NK-92 treated with Interleukin-12 subunit alpha and Interleukin-12 subunit beta, amount 100 ng/mL, for 24 hours (cell line): Measurements from ENCODE around the gene PRG3.

Source experiments
- DNase-seq: peaks from one replicate; lab custom pipeline; 2025; lab: John Stamatoyannopoulos, UW

PRG3 gene, protein sequence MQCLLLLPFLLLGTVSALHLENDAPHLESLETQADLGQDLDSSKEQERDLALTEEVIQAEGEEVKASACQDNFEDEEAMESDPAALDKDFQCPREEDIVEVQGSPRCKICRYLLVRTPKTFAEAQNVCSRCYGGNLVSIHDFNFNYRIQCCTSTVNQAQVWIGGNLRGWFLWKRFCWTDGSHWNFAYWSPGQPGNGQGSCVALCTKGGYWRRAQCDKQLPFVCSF

DNA sequence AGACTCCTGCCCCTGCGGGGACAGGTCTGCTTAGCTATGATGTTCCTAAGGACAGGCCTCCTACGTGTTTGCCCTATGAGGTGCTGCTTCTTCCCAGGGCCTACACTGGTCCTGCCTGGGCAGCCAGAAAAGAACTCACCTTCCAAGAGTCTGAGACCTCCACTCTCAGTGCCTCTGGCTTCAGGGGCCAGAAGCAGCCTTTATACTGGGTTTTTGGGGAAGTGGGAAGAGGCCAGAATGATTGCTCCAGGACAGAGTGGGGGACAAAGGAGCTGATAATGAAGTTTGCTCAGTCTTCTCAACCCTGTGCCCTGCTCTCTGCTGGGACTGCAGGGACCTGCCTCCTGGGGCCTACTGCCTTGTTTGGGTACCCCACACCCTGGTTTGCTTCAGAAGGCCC is at the start of gene PRG3:
Gene PRG3, minus strand, starts transcription at position 176 of the 400 bp plus-strand sequence. CDS start 442 bp downstream, outside the sequence.
- no peak for DNase-seq

DNA sequence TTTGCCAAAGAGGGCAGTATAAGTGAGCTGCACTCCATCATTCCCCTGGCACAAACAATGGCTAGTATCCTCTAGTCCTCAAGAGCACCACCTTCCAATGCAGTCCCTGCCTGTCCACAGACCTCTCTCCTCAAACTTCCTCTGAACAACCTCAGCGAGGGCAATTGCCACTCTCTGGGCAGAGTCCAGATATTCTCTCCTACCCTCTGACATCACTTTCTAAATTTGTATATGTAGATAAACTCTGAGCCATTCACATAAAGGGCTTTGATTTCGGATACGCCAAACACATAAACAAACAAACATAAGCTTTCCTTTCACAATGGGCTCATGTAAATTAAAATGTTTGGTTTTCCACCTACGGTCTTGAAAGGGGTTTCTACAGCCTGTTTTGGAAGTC is 49.0 kb upstream of the PRG3 start:
- no peak for DNase-seq

DNA sequence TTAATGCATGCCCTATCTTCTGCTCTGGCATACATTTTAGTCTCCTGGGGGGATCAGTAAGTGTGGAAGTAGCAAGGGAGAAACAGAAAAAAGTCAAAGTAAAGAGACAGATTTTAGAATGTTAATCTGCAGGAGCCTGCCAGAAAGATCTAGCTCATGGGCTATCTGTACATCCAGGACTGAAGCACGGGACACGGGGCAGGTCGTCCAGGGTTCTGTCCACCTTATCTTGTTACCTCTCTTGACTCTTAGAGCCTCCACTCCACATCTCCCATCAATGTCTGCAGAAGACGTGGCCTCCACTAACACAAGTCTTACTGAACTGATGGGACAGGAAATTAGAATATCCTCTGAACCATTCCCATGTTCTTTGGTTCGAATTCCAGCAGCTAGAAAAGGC is 47.7 kb upstream of the PRG3 start:
- no peak for DNase-seq

DNA sequence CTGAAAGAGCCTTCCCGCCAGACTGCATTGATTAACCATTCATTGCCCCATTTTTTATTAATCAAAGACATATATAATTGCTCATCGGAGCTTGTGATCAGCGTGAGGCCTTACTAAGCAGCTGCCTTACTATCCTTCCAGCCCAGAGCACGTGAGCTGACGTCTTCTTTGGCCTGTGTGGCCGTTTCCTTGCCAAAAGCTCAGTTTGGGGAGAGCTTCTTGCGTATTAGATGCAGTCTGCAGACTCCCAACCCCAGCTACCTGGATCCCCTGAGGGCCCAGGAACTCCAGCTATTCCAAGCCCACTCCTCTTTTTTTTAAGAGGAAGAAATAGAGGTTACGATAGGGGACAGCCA is 46.8 kb upstream of the PRG3 start:
- DNase-seq: no peak

DNA sequence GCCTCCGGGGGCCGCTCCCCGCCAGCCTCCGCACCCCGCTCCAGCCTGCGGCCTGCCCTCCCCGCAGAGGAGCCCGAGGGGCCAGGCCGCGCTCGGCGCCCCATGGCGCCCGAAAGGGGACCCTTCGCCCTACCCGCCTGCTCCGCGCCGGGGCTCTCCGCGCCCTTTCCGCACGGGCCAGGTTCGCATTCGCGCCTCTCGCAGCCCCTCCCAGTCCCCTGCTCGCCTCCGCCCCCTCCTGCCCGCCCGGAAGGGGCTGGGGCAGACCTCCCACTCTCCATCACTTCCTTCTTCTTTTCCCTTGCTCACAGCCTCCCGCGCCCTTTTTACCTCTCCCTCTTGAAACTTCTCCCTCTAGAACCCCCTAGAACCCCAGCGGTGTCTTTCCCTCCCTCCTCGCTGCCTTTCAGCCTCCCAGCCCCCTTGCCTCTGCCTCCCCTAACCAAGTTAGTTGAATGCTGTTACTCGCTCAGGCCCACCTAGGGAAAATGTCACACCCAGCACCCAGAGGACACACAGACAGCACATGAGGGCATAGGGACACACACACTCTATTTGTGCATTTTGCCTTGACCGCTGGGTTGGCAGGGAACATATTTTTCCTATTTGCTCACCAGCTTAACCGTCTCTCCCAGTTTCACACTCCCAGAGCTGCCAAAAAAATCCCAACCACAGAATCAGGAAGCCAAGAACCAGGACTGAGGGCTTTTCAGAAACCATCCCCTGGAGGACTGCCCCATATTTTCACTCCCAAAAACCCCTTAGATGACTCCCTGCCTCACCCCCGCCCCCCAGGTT is 46.2 kb upstream of the PRG3 start, which contains the start of gene SLC43A3:
Gene SLC43A3, minus strand, starts transcription at position 193 of the 798 bp plus-strand sequence. CDS start 949 bp downstream, outside the sequence.
- peak; percentile 79 for DNase-seq

DNA sequence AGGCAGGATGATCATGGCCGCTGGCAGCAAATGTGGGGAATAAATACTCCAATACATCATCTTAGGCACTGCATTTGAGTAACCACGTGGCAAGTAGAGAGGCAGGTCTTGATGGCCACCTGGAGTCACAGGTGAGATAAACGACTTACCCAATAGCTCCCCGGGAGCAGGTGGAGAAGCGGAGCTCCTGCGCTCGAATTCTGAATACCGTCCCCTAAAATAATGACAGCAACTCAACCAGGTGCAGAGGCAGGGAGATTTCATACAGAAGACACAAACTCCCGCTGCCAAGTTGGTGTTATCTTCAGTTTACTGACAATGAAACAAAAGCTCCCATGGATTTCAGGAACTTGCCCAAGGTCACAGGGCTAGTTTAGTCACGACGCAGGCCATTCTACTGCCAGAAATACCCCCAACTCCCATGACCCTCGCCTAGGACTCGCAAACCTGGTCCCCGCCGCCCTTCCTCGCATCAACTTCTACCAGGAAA is 45.5 kb upstream of the PRG3 start:
- DNase-seq: no peak

DNA sequence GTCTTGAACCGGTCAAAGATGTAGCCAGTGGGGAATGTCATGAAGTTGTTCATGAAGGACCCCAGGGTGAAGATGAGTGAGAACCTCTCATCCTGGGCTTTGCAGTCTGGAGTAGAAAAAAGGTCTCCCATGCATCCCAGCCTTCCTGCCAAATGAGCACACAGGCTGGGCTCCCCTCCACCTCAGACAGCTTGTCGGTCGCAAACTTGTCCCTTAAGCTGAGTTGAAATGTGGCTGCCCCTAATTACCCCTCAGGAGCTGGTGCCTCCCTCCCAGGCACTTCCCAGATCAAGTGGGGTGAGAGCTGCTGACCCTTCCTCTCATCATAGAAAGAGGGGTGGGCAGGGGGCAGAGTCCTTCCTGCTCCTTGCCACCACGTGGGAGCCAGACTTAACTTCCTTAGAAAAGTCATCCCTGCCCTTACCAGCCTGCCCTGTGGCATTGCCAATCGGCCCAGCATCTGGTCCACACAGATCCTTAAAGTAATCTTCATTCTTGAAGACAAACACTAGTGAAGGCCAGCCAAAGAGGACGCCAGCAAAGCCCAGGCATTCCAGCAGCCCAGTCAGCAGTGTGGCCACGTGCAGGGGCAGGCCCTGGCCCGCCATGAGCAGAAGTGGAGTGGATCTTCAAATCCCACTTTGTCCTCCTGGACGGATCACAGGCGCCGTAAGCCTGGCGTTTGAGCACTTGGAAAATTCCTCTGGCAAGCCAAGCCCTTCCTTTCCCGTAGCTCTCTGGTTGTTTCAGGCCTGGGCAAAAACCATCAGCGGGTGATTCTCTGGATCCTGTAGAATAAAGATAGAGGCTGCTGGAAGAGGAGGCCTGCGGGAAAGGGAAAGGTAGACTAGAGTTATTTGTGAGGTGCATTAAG is 44.9 kb upstream of the PRG3 start:
- no peak for DNase-seq

DNA sequence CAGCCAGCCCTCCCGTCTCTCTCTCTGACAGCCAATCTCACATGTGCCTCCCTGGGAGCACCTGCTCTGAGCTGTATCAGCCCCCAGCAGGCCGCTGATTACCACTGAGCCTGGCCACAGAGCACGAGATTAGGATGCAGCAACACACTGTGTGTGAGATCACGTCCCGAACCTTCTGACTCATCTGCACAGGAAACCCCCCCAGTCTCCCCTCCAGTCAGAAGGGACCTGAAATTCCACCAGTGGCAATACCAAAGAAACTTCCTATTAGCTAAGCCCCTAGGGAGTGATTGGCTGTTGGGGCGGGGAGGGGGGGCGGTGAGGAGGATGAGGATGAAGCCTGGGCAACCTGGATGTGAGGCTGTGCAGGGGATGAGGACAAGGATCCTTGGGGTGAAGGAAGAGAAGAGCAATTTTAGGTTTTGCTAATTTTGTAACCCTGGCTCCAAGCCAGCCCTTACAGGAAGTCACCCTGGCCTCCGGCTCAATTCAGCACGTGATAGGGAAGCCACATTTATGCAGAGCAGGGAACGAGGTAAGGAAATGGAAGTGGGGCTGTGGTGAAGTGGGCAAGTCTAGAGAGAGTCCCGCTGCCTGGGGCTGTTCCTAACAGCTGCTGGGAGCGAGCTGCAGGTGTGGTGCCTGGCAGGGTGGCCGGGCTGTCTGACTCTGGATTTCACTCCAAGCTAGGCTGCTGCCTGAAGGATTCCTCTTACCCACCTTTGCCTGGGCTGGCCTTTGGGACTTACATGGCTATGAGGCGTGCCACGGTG is 44.0 kb upstream of the PRG3 start:
- peak; percentile 89 for DNase-seq

DNA sequence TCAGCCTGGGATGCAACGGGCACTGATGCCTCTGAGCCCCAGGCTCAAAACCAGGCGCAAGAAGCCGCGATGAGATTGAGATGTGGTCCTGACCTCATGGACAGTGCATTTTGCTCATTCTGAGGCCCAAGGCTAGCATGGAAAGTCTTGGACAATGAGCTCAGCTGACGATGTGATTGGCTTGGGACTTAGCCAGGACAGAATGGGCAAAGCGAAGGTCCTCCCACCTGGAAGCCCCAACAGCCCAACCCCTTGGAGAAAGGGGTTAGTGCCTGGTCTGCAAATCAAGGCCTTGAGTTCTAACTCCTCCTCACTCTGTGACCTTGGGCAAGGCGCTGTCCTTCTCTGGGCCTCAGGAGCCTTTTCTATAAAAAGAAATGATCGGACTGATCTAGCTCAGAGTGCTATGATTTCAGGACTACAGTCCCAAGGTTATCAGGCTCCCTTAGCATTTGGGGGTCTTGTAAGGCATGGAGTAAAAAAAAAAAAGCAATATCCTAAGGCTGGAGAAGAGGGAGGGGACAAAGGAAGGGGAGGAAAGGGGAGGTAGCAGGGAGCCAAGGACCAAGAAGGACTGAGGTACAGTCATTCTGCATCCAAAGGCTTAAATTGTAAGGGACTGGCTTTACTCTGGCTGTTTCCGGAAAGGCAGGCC is 43.3 kb upstream of the PRG3 start:
- DNase-seq: no peak

DNA sequence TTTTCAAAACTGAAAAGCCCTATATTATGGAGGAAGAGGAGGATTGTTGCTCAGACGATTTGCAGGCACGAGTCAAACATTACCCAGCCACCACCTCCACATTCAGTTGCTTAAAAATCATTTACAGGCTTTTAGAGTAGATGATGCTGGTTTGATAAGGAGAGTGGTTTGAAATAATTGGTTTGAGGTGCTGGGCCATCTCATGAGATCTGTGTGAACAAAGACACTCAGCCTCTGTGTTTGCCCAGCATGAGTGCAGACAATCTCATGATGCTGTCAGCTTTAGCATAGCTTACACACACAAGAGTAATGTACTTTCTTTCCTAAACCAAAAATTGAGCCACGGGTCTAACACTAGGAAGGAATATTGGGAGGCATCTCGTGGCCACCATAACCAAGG is 41.7 kb upstream of the PRG3 start:
- DNase-seq: no peak

DNA sequence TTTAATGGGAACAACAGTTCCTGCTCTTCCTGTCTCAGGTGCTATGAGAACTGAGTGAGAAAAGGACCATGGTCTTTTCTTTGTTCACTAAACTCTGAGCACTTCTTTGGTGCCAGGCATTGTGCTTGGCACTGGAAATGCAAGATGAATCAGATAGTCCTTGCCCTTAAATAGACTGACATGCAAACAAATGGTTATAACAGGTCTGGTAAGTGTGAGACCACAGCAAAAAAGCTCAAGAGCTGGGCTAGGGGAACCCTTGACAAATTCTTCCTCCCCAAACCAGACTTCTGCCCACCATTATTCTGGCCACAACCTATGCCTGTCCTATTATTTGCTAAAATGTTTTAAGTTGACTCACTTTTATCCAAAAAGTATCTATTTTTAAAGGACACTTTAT is 40.9 kb upstream of the PRG3 start:
- DNase-seq: peak; percentile 12

DNA sequence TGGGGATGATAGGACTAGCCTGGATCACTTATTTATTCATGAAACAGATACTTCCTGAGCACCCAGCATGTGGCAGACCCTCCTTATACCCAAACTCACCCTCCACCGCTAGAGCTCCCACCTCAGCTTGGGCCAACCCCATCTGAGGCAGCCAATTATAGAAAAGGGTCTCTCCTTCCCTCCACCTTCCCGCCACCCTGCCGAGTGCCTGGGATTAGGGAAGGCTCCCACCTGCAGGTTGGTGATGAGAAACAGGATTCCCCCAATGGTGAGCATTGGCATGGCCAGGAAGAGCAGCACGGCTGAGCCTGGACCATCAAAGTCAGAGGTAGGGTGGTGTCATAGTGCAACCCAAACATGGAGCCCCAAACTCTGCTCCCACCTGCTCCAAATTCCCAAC is 40.1 kb upstream of the PRG3 start:
- no peak for DNase-seq

DNA sequence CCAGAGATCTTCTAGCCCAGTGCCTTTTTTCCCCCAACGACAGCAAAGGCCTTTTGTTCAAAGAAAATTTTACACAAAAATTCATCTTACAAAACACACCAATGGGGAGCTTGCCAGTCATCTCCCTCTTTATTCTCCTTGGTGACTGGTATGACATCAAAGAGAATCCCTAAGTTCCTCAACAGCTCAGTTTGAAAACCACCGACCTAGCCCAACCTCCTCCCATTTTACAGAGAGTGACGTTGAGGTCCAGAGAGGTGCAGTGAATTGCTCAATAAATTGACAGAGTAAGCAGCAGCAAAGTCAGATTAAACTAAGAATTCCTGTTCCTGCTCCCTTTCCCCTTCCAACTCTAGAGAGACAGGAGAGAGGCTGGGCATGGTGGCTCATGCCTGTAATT is 38.2 kb upstream of the PRG3 start:
- no peak for DNase-seq

DNA sequence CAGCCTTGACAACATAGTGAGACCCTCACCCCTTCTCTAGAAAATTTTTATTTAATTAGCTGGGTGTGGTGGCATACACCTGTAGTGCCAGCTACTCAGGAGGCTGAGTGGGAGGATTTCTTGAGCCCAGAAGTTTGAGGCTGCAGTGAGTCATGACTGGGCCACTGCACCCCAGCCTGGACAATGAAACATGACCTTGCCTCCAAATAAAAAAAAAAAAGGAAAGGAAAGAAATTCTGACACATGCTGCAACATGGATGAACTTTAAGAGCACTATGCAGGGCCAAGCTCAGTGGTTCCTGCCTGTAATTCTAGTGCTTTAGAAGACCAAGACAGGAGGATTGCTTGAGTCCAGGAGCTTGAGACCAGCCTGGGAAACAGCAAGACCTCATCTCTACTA is 37.2 kb upstream of the PRG3 start:
- no peak for DNase-seq

DNA sequence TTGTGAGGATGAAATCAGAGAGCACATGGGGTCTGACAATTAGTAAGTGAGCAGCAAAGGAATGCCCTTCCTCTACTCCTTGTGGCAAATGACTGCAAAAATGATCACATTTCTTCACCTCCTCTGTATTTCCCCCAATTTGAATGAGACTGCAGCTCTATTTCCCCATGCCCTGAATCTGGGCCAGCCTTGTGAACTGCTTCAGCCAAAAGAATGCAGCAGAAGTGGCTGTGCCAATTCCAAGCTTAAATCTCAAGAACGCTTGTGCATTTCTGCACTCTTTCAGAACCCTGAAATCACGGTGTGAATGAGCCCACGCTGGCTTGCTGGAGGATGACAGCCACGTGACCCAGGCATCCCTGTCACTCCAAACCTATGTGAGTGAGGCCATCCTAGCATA is 36.1 kb upstream of the PRG3 start:
- DNase-seq: no peak

DNA sequence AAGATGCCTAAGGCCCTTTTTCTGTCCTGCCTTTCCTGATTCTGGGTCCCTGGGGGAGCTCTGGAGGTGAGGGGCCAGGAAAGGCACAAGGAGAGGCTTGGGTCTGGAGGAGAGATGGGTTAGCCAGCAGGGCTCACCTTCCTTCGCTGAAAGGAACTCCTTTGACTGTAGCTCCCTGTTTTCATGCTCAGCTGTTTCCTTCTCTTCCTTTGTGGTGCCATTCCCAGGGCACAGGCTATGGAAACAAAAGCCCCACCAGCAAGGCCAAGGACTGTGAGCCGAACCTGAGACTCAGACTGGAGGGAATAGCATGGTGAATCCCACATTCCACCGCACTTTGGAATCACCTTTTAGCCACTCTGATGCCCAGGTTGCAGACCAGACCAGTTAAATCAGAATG is 35.5 kb upstream of the PRG3 start:
- DNase-seq: no peak

DNA sequence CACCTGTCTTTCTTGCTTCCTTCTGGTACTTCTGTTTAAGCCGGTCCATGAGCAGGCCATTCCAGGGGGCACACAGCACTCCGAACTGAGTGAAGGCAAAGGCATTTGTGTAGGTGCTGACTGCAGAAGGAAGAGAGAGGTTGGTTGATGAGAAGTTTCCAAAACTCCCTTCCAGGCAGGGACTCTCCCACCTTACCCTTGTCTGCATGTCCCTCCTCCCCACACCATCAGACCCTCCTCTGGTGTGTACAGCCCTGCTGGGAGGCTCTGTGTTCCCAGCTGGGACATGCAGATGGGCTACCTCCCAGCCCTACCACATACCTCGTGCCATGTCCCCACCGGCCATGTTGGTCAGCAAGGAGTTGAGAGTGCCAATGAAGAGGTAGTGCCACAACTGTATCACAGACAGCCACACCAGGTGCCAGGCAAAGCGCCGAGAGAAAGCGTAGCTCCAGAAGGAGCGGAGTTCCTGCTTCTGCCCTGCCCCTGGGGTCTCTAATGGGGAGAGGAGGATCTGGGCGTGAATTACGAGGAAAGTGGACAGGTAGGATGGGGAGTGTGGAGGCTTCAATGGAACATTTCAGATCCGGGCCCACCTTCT is 33.8 kb upstream of the PRG3 start:
- DNase-seq: no peak

DNA sequence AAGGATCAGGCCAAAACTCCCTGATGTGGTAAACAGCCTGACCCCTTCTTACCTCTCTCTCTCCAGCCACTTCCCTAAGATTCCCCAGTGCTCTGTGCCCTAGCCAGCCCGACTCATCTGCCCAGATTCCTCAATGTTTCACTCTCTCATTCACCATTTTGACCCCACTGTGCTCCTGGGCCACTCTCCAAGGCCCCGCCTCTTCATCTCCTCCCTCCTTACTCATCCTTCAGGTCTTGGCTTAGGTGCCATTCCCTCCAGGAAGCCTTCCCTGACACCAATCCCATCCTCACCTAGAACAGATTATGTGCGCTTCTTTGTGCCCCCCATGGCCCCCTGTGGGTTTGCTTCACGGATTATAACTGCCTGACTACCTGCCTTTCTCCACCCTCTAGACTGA is 32.7 kb upstream of the PRG3 start:
- DNase-seq: no peak

DNA sequence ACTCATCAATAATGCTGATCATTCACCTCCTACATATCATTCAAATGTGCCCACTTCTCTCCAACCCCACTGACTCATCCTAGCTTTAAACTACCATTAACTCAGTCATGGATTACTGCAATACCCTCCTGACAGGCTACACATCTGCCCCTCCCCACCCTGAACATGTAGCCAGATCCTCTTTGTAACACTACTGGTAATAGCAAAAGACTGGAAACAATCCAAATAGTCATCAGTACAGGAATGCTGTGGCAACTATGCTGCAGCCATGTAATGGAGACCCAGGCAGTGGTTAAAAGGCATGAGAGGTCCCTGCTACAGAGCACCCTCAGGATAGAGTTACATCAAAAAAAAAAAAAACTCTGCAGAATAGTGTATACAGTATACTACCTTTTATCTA is 29.3 kb upstream of the PRG3 start:
- DNase-seq: no peak

DNA sequence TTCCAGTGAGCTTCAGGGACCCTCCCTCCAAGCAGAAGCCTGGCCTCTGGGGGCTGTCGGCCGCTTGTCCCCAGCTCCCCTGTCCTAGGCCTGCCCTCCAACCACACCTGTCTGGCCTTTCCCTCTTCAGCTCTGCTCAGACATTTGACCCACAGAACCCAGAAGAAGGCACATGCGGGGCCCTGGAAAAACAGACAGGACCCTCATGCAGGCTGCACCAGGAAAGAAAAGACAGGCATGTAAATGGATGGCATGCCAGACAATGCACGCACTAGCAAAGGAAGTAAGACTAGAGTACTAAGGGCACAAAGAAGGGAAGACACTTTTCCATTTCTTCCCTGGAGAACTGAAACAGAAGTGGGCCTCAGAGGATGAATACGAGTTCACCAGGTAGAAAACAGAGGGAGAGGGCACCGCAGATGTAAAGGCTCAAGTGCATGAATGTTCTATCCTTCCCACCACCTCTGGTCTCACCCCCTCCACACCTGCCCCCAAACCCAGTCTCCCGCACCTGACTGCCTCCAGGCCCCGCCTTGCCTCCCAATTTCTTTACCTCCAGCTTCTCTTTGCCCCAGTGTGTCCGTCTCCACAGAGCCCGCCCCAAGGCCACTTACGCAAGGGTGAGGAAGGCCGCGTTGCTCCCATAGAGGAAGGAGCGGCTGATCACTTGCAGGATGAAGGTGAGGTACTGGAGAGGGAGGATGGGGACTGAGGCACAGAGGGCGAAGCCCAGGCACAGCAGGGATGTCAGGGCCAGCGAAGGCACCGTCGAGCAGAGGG is 28.6 kb upstream of the PRG3 start:
- DNase-seq: no peak
